Parathyroid adenoma (tissue), 2 donors: Measurements from ENCODE around the gene MET.

Experiments used
- H2AFZ ChIP-seq: fragments of 300-600 bp; sonication (generic); one replicate; pipeline ENCODE4 v1.7.0; 2017; ENCODE audit warnings: antibody characterized with exemption, mild to moderate bottlenecking
- H3K27ac ChIP-seq: fragments of 300-600 bp; sonication (generic); one replicate; pipeline ENCODE4 v1.7.0; 2017
- H3K27me3 ChIP-seq: fragments of 300-600 bp; sonication (generic); one replicate; pipeline ENCODE4 v1.7.0; 2017; ENCODE audit warnings: low read length; ENCODE audit not compliant: control insufficient read depth, insufficient read depth
- H3K36me3 ChIP-seq: fragments of 300-600 bp; sonication (generic); one replicate; pipeline ENCODE4 v1.7.0; 2017; ENCODE audit warnings: low read length; ENCODE audit not compliant: control insufficient read depth, insufficient read depth
- H3K4me1 ChIP-seq: fragments of 300-600 bp; sonication (generic); one replicate; pipeline ENCODE4 v1.7.0; 2017; ENCODE audit warnings: control low read depth
- H3K4me2 ChIP-seq: fragments of 300-600 bp; sonication (generic); one replicate; pipeline ENCODE4 v1.7.0; 2017; ENCODE audit warnings: low read length
- H3K4me3 ChIP-seq: fragments of 300-600 bp; sonication (generic); one replicate; pipeline ENCODE4 v1.7.0; 2017; ENCODE audit warnings: low read depth, low read length
- H3K79me2 ChIP-seq: fragments of 300-600 bp; sonication (generic); one replicate; pipeline ENCODE4 v1.7.0; 2017; ENCODE audit warnings: control low read depth
- H3K9ac ChIP-seq: fragments of 300-600 bp; sonication (generic); one replicate; pipeline ENCODE4 v1.7.0; 2017; ENCODE audit warnings: mild to moderate bottlenecking
- H3K9me3 ChIP-seq: fragments of 300-600 bp; sonication (generic); one replicate; pipeline ENCODE4 v1.7.0; 2017; ENCODE audit warnings: low read length; ENCODE audit not compliant: control insufficient read depth
- CTCF ChIP-seq: fragments of 300-600 bp; sonication (generic); IDR thresholded peaks from one replicate; pipeline ENCODE4 v1.7.0; 2017; ENCODE audit warnings: antibody characterized with exemption, mild to moderate bottlenecking
- donor health status: primary hyperparathyroidism.

Gene MET

DNA sequence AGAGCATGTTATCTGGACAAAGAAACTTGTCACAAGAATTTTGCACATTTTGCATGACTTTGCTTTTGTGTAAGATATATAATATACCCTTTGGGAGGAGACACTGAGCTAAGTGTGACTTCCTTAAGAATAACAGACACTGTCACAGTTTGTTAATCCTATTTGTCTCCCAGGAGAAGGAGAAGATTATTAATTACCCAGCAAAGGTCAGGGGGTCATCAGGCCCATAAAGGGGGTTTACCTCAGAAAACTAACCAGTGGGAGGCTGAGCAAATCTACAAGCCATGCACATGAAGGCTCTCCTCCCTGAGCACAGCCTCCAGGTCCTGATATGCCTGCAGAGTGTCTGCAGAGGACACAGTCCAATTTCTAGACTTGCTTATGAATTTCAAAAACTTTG is 10.1 kb upstream of the MET start:
- Histone ChIP-seq H3K4me2 (no peak overlapping the region), H3K9me3 (no peaks in the 10 kb centered on the region), H3K4me1 (no peaks in the 10 kb centered on the region), H3K27ac (no peak overlapping the region), H2AFZ (no peak overlapping the region), H3K27me3 (no peaks in the 10 kb centered on the region), H3K36me3 (no peaks in the 10 kb centered on the region), H3K79me2 (no peaks in the 10 kb centered on the region), H3K9ac (no peak overlapping the region), H3K4me3 (no peak overlapping the region)
- TF ChIP-seq CTCF, result no peak

GRCh38 chr7:116663744-116664143 is 8.3 kb upstream of the MET start:
- no peak overlapping the region for H3K27ac ChIP-seq

DNA sequence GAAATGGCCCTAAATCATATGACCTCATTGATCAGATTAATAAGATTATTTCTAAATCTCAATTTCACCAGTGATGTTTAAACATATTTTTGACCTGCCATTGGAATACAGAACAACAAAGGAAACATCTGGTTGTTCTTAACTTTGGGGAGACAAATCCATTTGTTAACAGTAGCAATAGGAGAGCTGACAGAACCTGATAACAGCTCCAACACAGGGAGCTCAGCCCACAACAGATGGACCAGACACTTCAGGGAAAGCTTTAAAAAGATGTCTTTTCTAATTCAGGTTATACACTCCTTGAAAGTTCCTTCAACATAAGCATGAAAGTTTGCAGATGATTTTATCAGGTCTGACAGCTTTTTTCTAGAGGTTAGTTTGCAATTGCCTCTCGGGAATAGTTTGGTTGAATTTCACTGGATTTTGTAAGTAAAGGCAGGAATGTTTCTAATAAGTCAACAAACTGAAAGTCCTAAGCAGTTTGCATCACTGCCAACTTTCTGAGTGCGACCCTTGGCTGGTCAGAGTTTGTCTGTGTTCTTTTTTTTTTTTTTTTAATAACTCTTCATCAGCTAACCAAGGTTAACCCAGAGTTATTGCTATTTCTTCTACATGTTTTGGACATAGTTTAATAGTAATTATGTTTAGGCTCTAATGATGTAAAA is 6.5 kb upstream of the MET start:
- no peak for TF ChIP-seq CTCF
- Histone ChIP-seq H3K4me2 (no peak overlapping the region), H3K4me1 (no peaks in the 10 kb centered on the region), H3K27ac (no peak overlapping the region), H3K27me3 (no peaks in the 10 kb centered on the region), H3K9me3 (no peaks in the 10 kb centered on the region), H3K4me3 (no peak overlapping the region), H2AFZ (peak overlapping the region; percentile 12), H3K9ac (no peak overlapping the region), H3K36me3 (no peaks in the 10 kb centered on the region), H3K79me2 (no peaks in the 10 kb centered on the region)

More at GRCh38 chr7:116663744-116664143, 8.3 kb upstream of the MET start:
- TF ChIP-seq CTCF, result no peak
- H3K27me3 ChIP-seq, result no peaks in the 10 kb centered on the region
- no peak overlapping the region for H3K9ac ChIP-seq
- H3K79me2 ChIP-seq, result no peaks in the 10 kb centered on the region
- H3K9me3 ChIP-seq, result no peaks in the 10 kb centered on the region
- H3K36me3 ChIP-seq, result no peaks in the 10 kb centered on the region
- H3K4me3 ChIP-seq, result no peak overlapping the region
- H2AFZ ChIP-seq, result no peak overlapping the region
- H3K4me1 ChIP-seq, result no peaks in the 10 kb centered on the region
- no peak overlapping the region for H3K4me2 ChIP-seq

GRCh38 chr7:116669769-116670168 is 2.2 kb upstream of the MET start:
- Histone ChIP-seq H3K4me1 (no peaks in the 10 kb centered on the region), H3K9ac (no peak overlapping the region), H3K27ac (no peak overlapping the region), H3K36me3 (no peaks in the 10 kb centered on the region), H3K79me2 (no peaks in the 10 kb centered on the region), H3K27me3 (no peaks in the 10 kb centered on the region), H2AFZ (no peak overlapping the region), H3K4me3 (no peak overlapping the region), H3K9me3 (no peaks in the 10 kb centered on the region), H3K4me2 (no peak overlapping the region)
- TF ChIP-seq CTCF, result no peak

GRCh38 chr7:116670409-116671015 is 1.5 kb upstream of the MET start:
- Histone ChIP-seq H3K36me3 (no peaks in the 10 kb centered on the region), H3K4me1 (no peaks in the 10 kb centered on the region), H3K9me3 (no peaks in the 10 kb centered on the region), H3K4me3 (no peak overlapping the region), H3K27me3 (no peaks in the 10 kb centered on the region), H3K4me2 (no peak overlapping the region), H3K79me2 (no peaks in the 10 kb centered on the region), H3K9ac (no peak overlapping the region), H3K27ac (no peak overlapping the region), H2AFZ (no peak overlapping the region)
- no peak for TF ChIP-seq CTCF
